SU-DHL-6 (cell line): Measurements from ENCODE around the gene PSEN1.

Experiments used
- H2AFZ ChIP-seq: fragments of 200-600 bp; sonication (generic); 2 replicates; pipeline ENCODE4 v1.6.1; 2014; ENCODE audit warnings: low read depth, mild to moderate bottlenecking, moderate library complexity, mixed read lengths, antibody characterized with exemption, low read length; ENCODE audit not compliant: severe bottlenecking
- H3F3A ChIP-seq: fragments of 200-600 bp; shearing (Covaris generic); 2 replicates; pipeline ENCODE4 v1.6.0; 2016; ENCODE audit warnings: antibody characterized with exemption, mild to moderate bottlenecking; ENCODE audit not compliant: insufficient read depth
- H3K27ac ChIP-seq: fragments of 200-600 bp; sonication (generic); 2 replicates; pipeline ENCODE4 v1.5.1; 2016; ENCODE audit warnings: low read depth, mild to moderate bottlenecking, low read length, moderate library complexity, mixed read lengths
- H3K27me3 ChIP-seq: fragments of 200-600 bp; sonication (generic), shearing (Covaris generic); 2 replicates; pipeline ENCODE4 v1.6.0; 2014; ENCODE audit warnings: mild to moderate bottlenecking, low read length
- H3K36me3 ChIP-seq: fragments of 200-600 bp; sonication (generic); 2 replicates; pipeline ENCODE4 v1.6.1; 2014; ENCODE audit warnings: mild to moderate bottlenecking, low read length, mixed read lengths
- H3K4me2 ChIP-seq: fragments of 300-600, 200-600 bp; shearing (Covaris generic), sonication (generic); 2 replicates; pipeline ENCODE4 v1.6.0; 2014; ENCODE audit warnings: low read length, low read depth, mild to moderate bottlenecking; ENCODE audit not compliant: poor library complexity, severe bottlenecking
- H3K4me3 ChIP-seq: fragments of 200-600 bp; sonication (generic); 2 replicates; pipeline ENCODE4 v1.5.1; 2014; ENCODE audit warnings: antibody characterized with exemption, low read length, mild to moderate bottlenecking, mixed read lengths; ENCODE audit not compliant: insufficient read depth, poor library complexity, severe bottlenecking
- H3K79me2 ChIP-seq: fragments of 200-600 bp; sonication (generic); 2 replicates; pipeline ENCODE4 v1.6.1; 2014; ENCODE audit warnings: mild to moderate bottlenecking, low read length, moderate library complexity; ENCODE audit not compliant: insufficient read depth
- H3K9ac ChIP-seq: fragments of 200-600 bp; sonication (generic); 2 replicates; pipeline ENCODE4 v1.7.0; 2014; ENCODE audit warnings: mild to moderate bottlenecking, low read length
- H3K9me2 ChIP-seq: fragments of 200-600 bp; sonication (generic); replicated peaks from 2 replicates; pipeline ENCODE4 v1.6.1; 2014; ENCODE audit warnings: low read length; ENCODE audit not compliant: insufficient read depth
- H3K9me3 ChIP-seq: fragments of 200-600 bp; sonication (generic); 2 replicates; pipeline ENCODE4 v1.6.1; 2014; ENCODE audit warnings: low read length, mixed read lengths; ENCODE audit not compliant: insufficient read depth
- H4K20me1 ChIP-seq: fragments of 200-600 bp; sonication (generic); 2 replicates; pipeline ENCODE4 v1.6.1; 2014; ENCODE audit warnings: low read depth, mild to moderate bottlenecking, antibody characterized with exemption, low read length, moderate library complexity, mixed read lengths
- CTCF ChIP-seq: fragments of 200-600 bp; sonication (generic); IDR thresholded peaks from one replicate; pipeline ENCODE4 v1.5.1; 2017; ENCODE audit warnings: antibody characterized with exemption, mild to moderate bottlenecking, low read length, moderate library complexity; ENCODE audit not compliant: insufficient read depth, poor library complexity, severe bottlenecking
- EZH2phosphoT487 ChIP-seq: fragments of 200-600 bp; sonication (generic), shearing (Covaris generic); conservative IDR thresholded peaks from 2 replicates; pipeline ENCODE4 v1.6.1; 2018; ENCODE audit warnings: mild to moderate bottlenecking, antibody characterized with exemption, low read length, moderate library complexity, mixed read lengths

The PSEN1 gene

GRCh38 chr14:73264080-73264884, 128.0 kb downstream of the PSEN1 start:
- no peak for TF ChIP-seq EZH2phosphoT487
- no peak for TF ChIP-seq CTCF
- Histone ChIP-seq H3K9me3 (no peaks in the 10 kb centered on the region), H3K4me2 (no peak overlapping the region), H3K79me2 (no peaks in the 10 kb centered on the region), H4K20me1 (no peaks in the 10 kb centered on the region), H3F3A (no peaks in the 10 kb centered on the region), H3K4me3 (no peak overlapping the region), H3K36me3 (no peaks in the 10 kb centered on the region), H3K9ac (no peak overlapping the region), H3K27me3 (no peaks in the 10 kb centered on the region), H3K27ac (no peak overlapping the region), H2AFZ (no peak overlapping the region), H3K9me2 (no peaks in the 10 kb centered on the region)

- Histone ChIP-seq H3K27ac (no peak overlapping the region), H3K79me2 (no peaks in the 10 kb centered on the region), H3F3A (no peaks in the 10 kb centered on the region), H3K27me3 (no peaks in the 10 kb centered on the region), H3K4me2 (no peak overlapping the region), H3K9me3 (no peaks in the 10 kb centered on the region), H3K36me3 (no peaks in the 10 kb centered on the region), H3K4me3 (no peak overlapping the region), H2AFZ (no peak overlapping the region), H4K20me1 (no peaks in the 10 kb centered on the region), H3K9me2 (no peaks in the 10 kb centered on the region), H3K9ac (no peak overlapping the region)
- TF ChIP-seq CTCF = no peak
- TF ChIP-seq EZH2phosphoT487 = no peak
Observed at GRCh38 chr14:73264885-73265720, 128.8 kb downstream of the PSEN1 start.

- Histone ChIP-seq H3F3A (no peaks in the 10 kb centered on the region), H3K9ac (no peak overlapping the region), H3K79me2 (no peaks in the 10 kb centered on the region), H3K9me3 (no peaks in the 10 kb centered on the region), H4K20me1 (no peaks in the 10 kb centered on the region), H3K4me3 (no peak overlapping the region), H2AFZ (no peak overlapping the region), H3K27me3 (no peaks in the 10 kb centered on the region), H3K36me3 (no peaks in the 10 kb centered on the region), H3K9me2 (no peaks in the 10 kb centered on the region), H3K27ac (no peak overlapping the region), H3K4me2 (no peak overlapping the region)
- no peak for TF ChIP-seq EZH2phosphoT487
- TF ChIP-seq CTCF = no peak
Observed at GRCh38 chr14:73265721-73266046, 129.4 kb downstream of the PSEN1 start.
